H9 (cell line): ENCODE data around the gene TET2. TPM values are rescaled to one million over a fixed set of nuclear protein-coding genes. Genes with fewer than 3 reads are reported as not detected.

Experiments
- DNase-seq: peaks from one replicate; pipeline ENCODE4 v3.0.0-alpha.2; 2017
- H2AFZ ChIP-seq: one replicate; pipeline ENCODE4 v1.6.1; 2013; ENCODE audit warnings: mild to moderate bottlenecking, low read length, control low read depth, moderate library complexity
- H2AK5ac ChIP-seq: 2 replicates; pipeline ENCODE4 v1.6.1; 2013; ENCODE audit warnings: low read length, control low read depth, mixed read lengths; ENCODE audit not compliant: insufficient read length
- H2BK120ac ChIP-seq: one replicate; pipeline ENCODE4 v1.6.1; 2013; ENCODE audit warnings: low read depth, mild to moderate bottlenecking, low read length, control low read depth, inconsistent platforms; ENCODE audit not compliant: poor library complexity, severe bottlenecking
- H2BK12ac ChIP-seq: 2 replicates; pipeline ENCODE4 v1.6.1; 2013; ENCODE audit warnings: low read length, control low read depth, mixed read lengths, low read depth; ENCODE audit not compliant: insufficient read length
- H2BK15ac ChIP-seq: 2 replicates; pipeline ENCODE4 v1.6.1; 2013; ENCODE audit warnings: low read depth, low read length, control low read depth
- H2BK20ac ChIP-seq: one replicate; pipeline ENCODE4 v1.6.1; 2013; ENCODE audit warnings: low read depth, mild to moderate bottlenecking, low read length, control low read depth, inconsistent platforms; ENCODE audit not compliant: poor library complexity, severe bottlenecking
- H2BK5ac ChIP-seq: 2 replicates; pipeline ENCODE4 v1.6.1; 2013; ENCODE audit warnings: low read length, control low read depth, mixed read lengths; ENCODE audit not compliant: insufficient read length
- H3K14ac ChIP-seq: 2 replicates; pipeline ENCODE4 v1.6.1; 2013; ENCODE audit warnings: low read length, control low read depth; ENCODE audit not compliant: insufficient read depth
- H3K18ac ChIP-seq: 2 replicates; pipeline ENCODE4 v1.6.1; 2013; ENCODE audit warnings: low read depth, mild to moderate bottlenecking, mixed read lengths, low read length, control low read depth; ENCODE audit not compliant: insufficient read length
- H3K23ac ChIP-seq: 2 replicates; pipeline ENCODE4 v1.6.1; 2013; ENCODE audit warnings: low read length, control low read depth, mixed read lengths, low read depth; ENCODE audit not compliant: insufficient read length
- H3K23me2 ChIP-seq: 2 replicates; pipeline ENCODE4 v1.6.1; 2013; ENCODE audit warnings: low read depth, mild to moderate bottlenecking, mixed read lengths, low read length, control low read depth; ENCODE audit not compliant: insufficient read length, poor library complexity, severe bottlenecking
- H3K27ac ChIP-seq: 2 replicates; pipeline ENCODE4 v1.5.1; 2013; ENCODE audit warnings: low read length, control low read depth, mixed read lengths, low read depth; ENCODE audit not compliant: insufficient read length
- H3K27me3 ChIP-seq: 2 replicates; pipeline ENCODE4 v1.6.1; 2013; ENCODE audit warnings: low read length, control low read depth, inconsistent platforms; ENCODE audit not compliant: insufficient read depth
- H3K4ac ChIP-seq: 2 replicates; pipeline ENCODE4 v1.6.1; 2013; ENCODE audit warnings: low read depth, mild to moderate bottlenecking, control low read depth, inconsistent platforms, low read length, moderate library complexity
- H3K4me1 ChIP-seq: 2 replicates; pipeline ENCODE4 v1.6.1; 2013; ENCODE audit warnings: low read length, control low read depth, inconsistent platforms; ENCODE audit not compliant: insufficient read depth
- H3K4me2 ChIP-seq: 2 replicates; pipeline ENCODE4 v1.6.1; 2013; ENCODE audit warnings: low read length, control low read depth, mixed read lengths; ENCODE audit not compliant: insufficient read length, insufficient read depth
- H3K56ac ChIP-seq: 2 replicates; pipeline ENCODE4 v1.6.1; 2013; ENCODE audit warnings: low read depth, mild to moderate bottlenecking, mixed read lengths, low read length, control low read depth; ENCODE audit not compliant: insufficient read length
- H3K79me1 ChIP-seq: 2 replicates; pipeline ENCODE4 v1.6.1; 2013; ENCODE audit warnings: low read depth, mild to moderate bottlenecking, moderate library complexity, low read length, control low read depth, inconsistent platforms; ENCODE audit not compliant: insufficient read depth, poor library complexity, severe bottlenecking
- H3K79me2 ChIP-seq: 2 replicates; pipeline ENCODE4 v1.6.1; 2013; ENCODE audit warnings: low read length, control low read depth, inconsistent platforms; ENCODE audit not compliant: insufficient read depth
- H3K9ac ChIP-seq: 2 replicates; pipeline ENCODE4 v1.6.1; 2013; ENCODE audit warnings: low read length, control low read depth, mixed read lengths; ENCODE audit not compliant: insufficient read length; ENCODE audit errors: extremely low read depth
- H3K9me3 ChIP-seq: one replicate; pipeline ENCODE4 v1.6.1; 2013; ENCODE audit warnings: low read depth, low read length, inconsistent platforms; ENCODE audit not compliant: control insufficient read depth
- H3T11ph ChIP-seq: one replicate; pipeline ENCODE4 v1.6.1; 2013; ENCODE audit warnings: mild to moderate bottlenecking, low read length, control low read depth, inconsistent platforms
- H4K20me1 ChIP-seq: one replicate; pipeline ENCODE4 v1.6.1; 2013; ENCODE audit not compliant: control insufficient read depth, insufficient read length, insufficient read depth
- H4K5ac ChIP-seq: 2 replicates; pipeline ENCODE4 v1.6.1; 2013; ENCODE audit warnings: low read depth, mild to moderate bottlenecking, mixed read lengths, low read length, control low read depth; ENCODE audit not compliant: insufficient read length
- H4K8ac ChIP-seq: replicated peaks from 2 replicates; pipeline ENCODE4 v1.6.1; 2013; ENCODE audit warnings: low read length, control low read depth, mixed read lengths, low read depth; ENCODE audit not compliant: insufficient read length
- H4K91ac ChIP-seq: 2 replicates; pipeline ENCODE4 v1.6.1; 2013; ENCODE audit warnings: low read depth, mild to moderate bottlenecking, moderate library complexity, mixed read lengths, low read length, control low read depth; ENCODE audit not compliant: insufficient read length
- H3K27ac Mint-ChIP-seq, 3 experiments: 2 replicates in 2 of 3; 3 replicates in 1 of 3; pipeline ENCODE4 v1.8.0; 2020 to 2021; ENCODE audit warnings: mixed read lengths in 3 of 3, mild to moderate bottlenecking in 1 of 3, moderate library complexity in 1 of 3
- H3K27me3 Mint-ChIP-seq: 2 replicates; pipeline ENCODE4 v1.8.0; 2021; ENCODE audit warnings: low read depth, mild to moderate bottlenecking, moderate library complexity, mixed read lengths
- H3K36me3 Mint-ChIP-seq, 3 experiments: 2 replicates in 2 of 3; 3 replicates in 1 of 3; pipeline ENCODE4 v1.8.0; 2020 to 2021; ENCODE audit warnings: low read depth in 3 of 3, mixed read lengths in 3 of 3; ENCODE audit not compliant: insufficient read depth in 1 of 3
- H3K4me1 Mint-ChIP-seq, 2 experiments: 2 replicates each; pipeline ENCODE4 v1.8.0; 2020; ENCODE audit warnings: mixed read lengths in 2 of 2
- H3K4me3 Mint-ChIP-seq, 2 experiments: 2 replicates in 1 of 2; 3 replicates in 1 of 2; pipeline ENCODE4 v1.8.0; 2020 to 2021; ENCODE audit warnings: mild to moderate bottlenecking in 2 of 2, mixed read lengths in 2 of 2, moderate library complexity in 1 of 2
- H3K9me3 Mint-ChIP-seq, 2 experiments: 2 replicates in 1 of 2; 3 replicates in 1 of 2; pipeline ENCODE4 v1.8.0; 2020; ENCODE audit warnings: mild to moderate bottlenecking in 2 of 2, mixed read lengths in 2 of 2, moderate library complexity in 1 of 2
- CTCF ChIP-seq: fragments of 200-600 bp; sonication (generic); conservative IDR thresholded peaks from 3 replicates; pipeline ENCODE4 v1.8.0; 2021; ENCODE audit warnings: antibody characterized with exemption, mild to moderate bottlenecking
- WGBS: extraction: QIAGEN DNeasy Blood & Tissue Kit; methylation state at CpG from one replicate; pipeline ENCODE4 v1.1.7; 2013; ENCODE audit warnings: missing lambda C conversion rate, low lambda C conversion rate, mixed read lengths; ENCODE audit not compliant: insufficient read length; ENCODE audit errors: extremely low coverage; 5-methylcytosine and 5-hydroxymethylcytosine counted together
- total RNA-seq: library from RNA; stranded (reverse); gene quantifications from 2 replicates; pipeline ENCODE4 v1.2.1, GENCODE V29; 2021

Gene TET2
- total RNA-seq, 1 experiment from 2014 or later = 3.1 TPM

- H4K20me1 ChIP-seq = no peaks in the 10 kb centered on the region
Observed at GRCh38 chr4:105182211-105182610, 35.5 kb downstream of the TET2 start.

More at GRCh38 chr4:105182211-105182610, 35.5 kb downstream of the TET2 start:
- Histone ChIP-seq H4K5ac (no peak overlapping the region), H3K4me1 (no peaks in the 10 kb centered on the region), H2AK5ac (no peak overlapping the region), H3K23ac (no peak overlapping the region), H3K23me2 (no peaks in the 10 kb centered on the region), H2AFZ (no peak overlapping the region), H4K8ac (no peak overlapping the region), H2BK15ac (no peak overlapping the region), H3T11ph (no peak overlapping the region), H3K18ac (peak overlapping the region; percentile 67), H3K4me2 (no peak overlapping the region), H3K14ac (no peak overlapping the region), H4K91ac (no peak overlapping the region), H3K4ac (no peak overlapping the region), H3K9me3 (no peaks in the 10 kb centered on the region), H3K56ac (no peak overlapping the region), H3K27me3 (no peaks in the 10 kb centered on the region), H3K79me1 (no peaks in the 10 kb centered on the region), H2BK5ac (no peak overlapping the region), H2BK12ac (no peak overlapping the region), H3K79me2 (no peaks in the 10 kb centered on the region), H3K27ac (no peak overlapping the region), H2BK120ac (no peak overlapping the region), H2BK20ac (no peak overlapping the region), H3K9ac (no peak overlapping the region)
- no peaks in the 10 kb centered on the region; the same call in 1 of the 2 replicates for H3K27me3 Mint-ChIP-seq
- no CpG with 5 or more reads among the region's 3 CpGs for WGBS
- no peak for DNase-seq
- H3K9me3 Mint-ChIP-seq = no peaks in the 10 kb centered on the region
- peaks cover 7 to 12% of the 10 kb centered on the region in 2 experiments; a peak in 3 of 4 replicates for H3K4me1 Mint-ChIP-seq
- no peak overlapping the region for H3K27ac Mint-ChIP-seq
- no peak overlapping the region for H3K4me3 Mint-ChIP-seq
- TF ChIP-seq CTCF = no peak
- no peaks in the 10 kb centered on the region for H3K36me3 Mint-ChIP-seq
